Activated CD8-positive, alpha-beta memory T cell treated with anti-CD3 and anti-CD28 coated beads for 48 hours (primary cell): ENCODE data around the gene CCDC83.
"Not testable (repeated sequence)": the region's sequence is repeated elsewhere in the genome, so short reads cannot be mapped to it uniquely, and the experiment has no call there.

Source experiments
- DNase-seq, 3 experiments: peaks; one replicate each; pipeline ENCODE4 v3.0.0-alpha.2; 2020; ENCODE audit warnings: low read depth in 2 of 3, low spot score in 2 of 3

The CCDC83 gene

GRCh38 chr11:85886089-85887056 lies 31.2 kb downstream of the CCDC83 start:
- no peak for DNase-seq

GRCh38 chr11:85889108-85889507 lies 33.9 kb downstream of the CCDC83 start:
- no peak for DNase-seq

- no peak for DNase-seq
Observed at GRCh38 chr11:85889676-85890579, 34.7 kb downstream of the CCDC83 start.

GRCh38 chr11:85893395-85893794 lies 38.2 kb downstream of the CCDC83 start:
- no peak for DNase-seq

- no peak for DNase-seq
Observed at GRCh38 chr11:85896876-85897275, 41.7 kb downstream of the CCDC83 start.

GRCh38 chr11:85898456-85898855 lies 43.3 kb downstream of the CCDC83 start:
- DNase-seq = no peak

- DNase-seq = no peak
Observed at GRCh38 chr11:85902353-85902752, 47.2 kb downstream of the CCDC83 start.

GRCh38 chr11:85903406-85903805 lies 48.2 kb downstream of the CCDC83 start:
- no peak for DNase-seq

- DNase-seq = no peak
Observed at GRCh38 chr11:85903811-85904210, 48.6 kb downstream of the CCDC83 start.

- no peak for DNase-seq
Observed at GRCh38 chr11:85912414-85912813, 57.2 kb downstream of the CCDC83 start.

GRCh38 chr11:85913513-85913912 lies 58.3 kb downstream of the CCDC83 start:
- DNase-seq = no peak

- no peak for DNase-seq
Observed at GRCh38 chr11:85914425-85914824, 59.2 kb downstream of the CCDC83 start.

- no peak for DNase-seq
Observed at GRCh38 chr11:85918910-85919794, 64.0 kb downstream of the CCDC83 start.

- no peak for DNase-seq
Observed at GRCh38 chr11:85922367-85922766, 67.2 kb downstream of the CCDC83 start.

GRCh38 chr11:85923455-85923854 lies 68.3 kb downstream of the CCDC83 start:
- DNase-seq = no peak

GRCh38 chr11:85926653-85927214 lies 71.6 kb downstream of the CCDC83 start:
- not testable (repeated sequence) for DNase-seq

- no peak for DNase-seq
Observed at GRCh38 chr11:85930879-85931366, 75.7 kb downstream of the CCDC83 start.

GRCh38 chr11:85934596-85935169 lies 79.5 kb downstream of the CCDC83 start:
- no peak for DNase-seq

GRCh38 chr11:85935751-85936150 lies 80.6 kb downstream of the CCDC83 start:
- no peak for DNase-seq

- no peak for DNase-seq
Observed at GRCh38 chr11:85937835-85938234, 82.7 kb downstream of the CCDC83 start.
